Bronchial epithelial cell (primary cell): ENCODE data around the gene CCM2. TPM values are rescaled to one million over a fixed set of nuclear protein-coding genes. Genes with fewer than 3 reads are reported as not detected.
A peak's percentile ranks its signal among the peaks of the same experiment; 100 is the strongest.

ENCODE experiments used
- DNase-seq: peaks from one replicate; pipeline ENCODE4 v3.0.0-alpha.2; 2010; ENCODE audit warnings: low read depth
- FAIRE-seq: peaks from 2 replicates; lab custom pipeline; 2011; peaks lifted over from hg19 to GRCh38; lab: Jason Lieb, UNC
- H3K27me3 ChIP-seq: 2 replicates; pipeline ENCODE4 v1.5.1; 2011; ENCODE audit warnings: low read length; ENCODE audit not compliant: control insufficient read depth, insufficient read depth
- H3K36me3 ChIP-seq: 2 replicates; pipeline ENCODE4 v1.5.1; 2011; ENCODE audit warnings: low read length; ENCODE audit not compliant: control insufficient read depth, insufficient read depth
- H3K4me3 ChIP-seq: 2 replicates; pipeline ENCODE4 v1.5.1; 2011; ENCODE audit warnings: mild to moderate bottlenecking, low read depth, low read length, control low read depth
- total RNA-seq: library from RNA; depleted of rRNA; stranded (reverse); fragments of >200 nt; gene quantifications from 2 replicates; pipeline ENCODE4 v1.2.1, GENCODE V29; 2014
- TF ChIP-seq, protein P1 (sequence below): IDR thresholded peaks from 2 replicates; pipeline ENCODE4 v1.5.1; 2011; ENCODE audit warnings: mild to moderate bottlenecking, moderate library complexity, low read length, control low read depth, inconsistent platforms; ENCODE audit not compliant: insufficient read depth, severe bottlenecking

CCM2 gene
- total RNA-seq, 1 donor from 2014 or later = 45.0 TPM

DNA sequence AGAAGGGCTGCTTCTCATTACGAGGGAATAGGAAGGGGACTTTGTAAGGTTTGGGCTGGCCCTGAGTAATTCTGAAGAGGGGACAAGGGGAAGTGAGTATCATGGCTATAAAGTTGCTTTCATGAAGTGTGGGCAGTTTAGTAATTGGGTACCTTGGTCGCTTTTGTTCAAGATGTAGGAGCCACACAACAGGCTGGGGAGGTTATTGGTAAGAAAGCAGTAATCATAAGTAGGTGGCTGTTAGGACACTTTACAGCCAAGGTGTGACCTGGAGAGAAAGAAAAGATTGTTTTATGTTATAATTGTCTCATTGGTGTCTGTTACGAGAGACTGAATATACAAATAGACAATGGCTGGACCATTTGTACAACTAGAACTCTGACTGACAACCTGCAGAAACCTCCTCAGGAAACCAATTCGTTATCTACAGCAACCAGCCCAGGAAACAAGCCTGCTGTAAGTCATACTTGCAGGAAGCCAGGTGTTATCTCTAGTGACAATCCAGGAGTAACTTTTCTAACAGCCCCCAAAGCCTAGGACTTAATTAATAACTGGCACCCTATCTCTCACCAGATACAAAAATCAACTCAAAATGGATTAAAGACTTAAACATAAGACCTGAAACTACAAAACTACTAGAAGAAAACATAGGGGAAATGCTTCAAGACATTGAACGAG lies 5.0 kb upstream of the CCM2 start:
- DNase-seq = no peak

DNA sequence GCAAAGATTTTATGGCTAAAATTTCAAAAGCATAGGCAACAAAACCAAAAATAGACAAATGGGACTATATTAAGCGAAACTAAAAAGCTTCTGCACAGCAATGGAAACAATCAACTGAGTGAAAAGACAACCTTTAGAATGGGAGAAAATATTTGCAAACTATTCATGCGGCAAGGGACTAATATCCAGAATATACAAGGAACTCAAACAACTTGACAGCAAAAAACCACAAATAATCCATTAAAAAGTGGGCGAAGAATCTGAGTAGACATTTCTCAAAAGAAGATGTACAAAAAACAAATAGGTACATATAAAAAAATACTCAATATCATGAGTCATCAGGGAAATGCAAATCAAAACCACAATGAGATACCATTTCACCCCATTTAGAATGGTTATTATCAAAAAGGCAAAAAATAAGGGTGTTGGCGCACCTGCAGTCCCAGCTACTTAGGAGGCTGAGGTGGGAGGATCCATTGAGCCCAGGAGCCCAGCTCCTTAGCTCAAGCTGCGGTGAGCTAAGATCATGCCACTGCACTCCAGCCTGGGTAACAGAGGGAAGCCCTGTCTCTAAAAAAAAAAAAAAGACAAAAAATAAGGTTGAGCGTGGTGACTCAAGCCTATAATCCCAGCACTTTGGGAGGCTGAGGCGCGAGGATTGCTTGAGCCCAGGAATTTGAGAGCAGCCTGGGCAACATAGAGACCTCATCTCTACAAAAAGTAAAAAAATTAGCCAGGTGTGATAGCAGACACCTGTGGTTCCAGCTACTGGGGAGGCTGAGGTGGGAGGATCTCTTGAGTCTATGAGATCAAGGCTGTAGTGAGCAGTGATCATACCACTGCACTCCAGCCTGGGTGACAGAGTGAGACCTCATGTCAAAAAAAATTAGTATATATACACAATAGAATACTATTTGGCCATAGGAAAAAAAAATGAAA lies 4.2 kb upstream of the CCM2 start:
- Histone ChIP-seq H3K4me3 (no peak overlapping the region), H3K36me3 (no peaks in the 10 kb centered on the region), H3K27me3 (no peaks in the 10 kb centered on the region)
- DNase-seq (no peak), FAIRE-seq (no peak)
- TF ChIP-seq, protein P1, sequence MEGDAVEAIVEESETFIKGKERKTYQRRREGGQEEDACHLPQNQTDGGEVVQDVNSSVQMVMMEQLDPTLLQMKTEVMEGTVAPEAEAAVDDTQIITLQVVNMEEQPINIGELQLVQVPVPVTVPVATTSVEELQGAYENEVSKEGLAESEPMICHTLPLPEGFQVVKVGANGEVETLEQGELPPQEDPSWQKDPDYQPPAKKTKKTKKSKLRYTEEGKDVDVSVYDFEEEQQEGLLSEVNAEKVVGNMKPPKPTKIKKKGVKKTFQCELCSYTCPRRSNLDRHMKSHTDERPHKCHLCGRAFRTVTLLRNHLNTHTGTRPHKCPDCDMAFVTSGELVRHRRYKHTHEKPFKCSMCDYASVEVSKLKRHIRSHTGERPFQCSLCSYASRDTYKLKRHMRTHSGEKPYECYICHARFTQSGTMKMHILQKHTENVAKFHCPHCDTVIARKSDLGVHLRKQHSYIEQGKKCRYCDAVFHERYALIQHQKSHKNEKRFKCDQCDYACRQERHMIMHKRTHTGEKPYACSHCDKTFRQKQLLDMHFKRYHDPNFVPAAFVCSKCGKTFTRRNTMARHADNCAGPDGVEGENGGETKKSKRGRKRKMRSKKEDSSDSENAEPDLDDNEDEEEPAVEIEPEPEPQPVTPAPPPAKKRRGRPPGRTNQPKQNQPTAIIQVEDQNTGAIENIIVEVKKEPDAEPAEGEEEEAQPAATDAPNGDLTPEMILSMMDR = no peak

More for the DNA sequence above, 5.0 kb upstream of the CCM2 start:
- no peak for FAIRE-seq
- no peak overlapping the region for H3K4me3 ChIP-seq
- H3K36me3 ChIP-seq = no peaks in the 10 kb centered on the region
- H3K27me3 ChIP-seq = no peaks in the 10 kb centered on the region
- TF ChIP-seq, protein P1 = no peak

DNA sequence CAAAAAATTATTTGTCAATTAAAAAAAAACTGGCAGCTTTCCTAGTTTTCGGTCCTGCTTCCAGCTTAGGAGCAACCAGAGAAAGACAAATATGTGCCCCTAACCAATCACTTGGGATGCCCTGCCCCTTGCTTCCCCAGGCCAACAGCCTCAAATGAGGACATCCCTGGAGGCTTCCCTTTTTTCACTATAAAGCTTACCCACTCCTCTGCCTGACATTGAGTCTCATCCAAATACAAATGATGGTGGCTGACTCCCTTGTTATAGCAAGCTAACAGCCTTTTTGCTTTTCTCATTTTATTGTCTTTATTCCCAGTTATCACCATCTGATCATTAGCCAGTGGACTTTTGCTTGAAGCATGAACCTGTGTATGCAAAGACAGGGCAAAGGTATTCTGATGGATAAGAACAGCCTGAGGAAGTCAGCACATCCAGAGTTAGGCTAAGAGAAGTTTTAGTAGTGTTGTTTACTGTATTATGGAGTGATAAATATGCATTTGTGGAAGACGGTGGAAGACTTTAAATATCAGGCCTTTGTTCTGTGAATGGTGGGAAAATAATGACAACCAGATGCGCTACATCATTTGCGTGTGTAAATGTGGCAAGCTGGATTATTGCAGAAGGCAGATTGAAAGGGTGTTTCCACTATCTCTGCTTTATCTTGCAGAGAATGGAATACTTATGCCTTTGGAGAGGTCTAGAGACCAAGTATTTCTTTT lies 1.7 kb upstream of the CCM2 start:
- DNase-seq = no peak
- Histone ChIP-seq H3K4me3 (no peak overlapping the region), H3K36me3 (no peaks in the 10 kb centered on the region), H3K27me3 (no peaks in the 10 kb centered on the region)
- FAIRE-seq = no peak
- TF ChIP-seq, protein P1 = no peak

DNA sequence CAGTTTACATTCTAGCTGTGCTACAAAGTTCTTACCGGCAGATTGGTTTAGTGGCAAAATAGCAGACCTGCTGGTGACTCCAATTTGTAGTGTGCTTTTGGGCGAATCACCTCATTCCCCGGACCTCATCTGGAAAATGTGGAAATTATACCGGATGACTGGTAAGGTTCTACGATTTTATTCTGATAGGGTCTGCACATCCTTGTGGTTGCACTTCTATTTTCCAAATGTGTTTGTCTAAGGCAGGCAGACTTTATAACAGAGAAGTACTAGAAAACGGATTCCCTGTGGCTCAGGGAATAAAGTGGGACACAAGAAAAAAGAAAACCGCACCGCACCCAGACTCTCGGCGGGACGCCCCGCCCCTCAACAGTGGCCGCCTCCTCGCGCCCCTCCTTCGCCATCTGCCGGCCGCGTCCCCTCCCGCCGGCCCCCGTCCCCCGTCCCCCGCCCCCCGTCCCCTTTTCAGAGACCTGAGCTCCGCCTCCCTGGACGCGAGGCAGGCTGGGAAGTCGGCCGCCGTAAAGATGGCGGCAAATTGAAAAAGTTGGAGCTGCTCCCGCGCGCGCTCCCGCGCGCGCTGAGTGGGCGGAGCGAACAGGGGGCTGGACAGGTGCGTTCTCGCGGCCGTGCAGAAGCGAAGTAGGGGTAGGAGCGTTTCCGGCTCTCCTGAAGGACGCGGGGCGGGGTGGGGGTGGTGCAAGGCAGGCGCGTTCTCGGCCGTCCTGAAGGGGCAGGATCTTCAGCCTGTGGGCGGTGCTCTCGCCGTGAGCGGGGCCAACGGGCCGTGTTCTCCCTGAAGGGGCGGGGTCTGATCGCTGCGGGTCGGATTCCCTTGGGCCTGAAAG lies 532 bp upstream of the CCM2 start:
- Histone ChIP-seq H3K4me3 (peak overlapping the region; percentile 55), H3K36me3 (no peaks in the 10 kb centered on the region), H3K27me3 (no peaks in the 10 kb centered on the region)
- no peak for FAIRE-seq
- peak; percentile 95 for DNase-seq
- TF ChIP-seq, protein P1 = no peak

DNA sequence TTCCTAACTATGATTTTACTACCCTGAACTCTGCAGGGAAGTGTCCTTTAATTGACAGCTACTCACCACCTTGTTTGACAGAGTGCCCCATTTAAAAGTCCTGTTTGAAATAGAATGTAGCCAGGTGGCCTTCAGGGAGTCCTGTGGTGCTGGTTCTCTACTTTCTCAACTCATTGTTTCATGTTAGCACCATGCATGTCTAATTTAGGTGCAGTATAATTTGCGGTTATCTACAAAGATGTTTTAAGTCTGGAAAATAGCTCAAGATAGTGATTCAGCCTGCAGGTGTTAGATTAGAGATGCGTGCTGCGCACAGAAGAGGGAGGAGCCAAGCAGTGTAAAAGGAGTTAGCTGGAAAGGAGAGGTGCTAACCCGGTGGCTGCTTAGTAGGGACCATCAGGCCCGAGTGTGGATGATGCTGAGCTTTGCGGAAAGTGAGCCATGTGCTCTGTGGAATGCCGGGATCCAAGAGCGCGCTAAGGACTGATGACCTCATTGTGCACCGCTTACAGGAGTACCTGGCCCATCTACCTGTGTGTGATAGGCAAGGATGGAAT lies 1.2 kb downstream of the CCM2 start:
- Histone ChIP-seq H3K4me3 (peak overlapping the region; percentile 51), H3K36me3 (peaks cover 2% of the 10 kb centered on the region), H3K27me3 (no peaks in the 10 kb centered on the region)
- DNase-seq (peak; percentile 78), FAIRE-seq (no peak)
- TF ChIP-seq, protein P1 = no peak
